Measurements from ENCODE around the gene HMGB4.

The HMGB4 gene

DNA sequence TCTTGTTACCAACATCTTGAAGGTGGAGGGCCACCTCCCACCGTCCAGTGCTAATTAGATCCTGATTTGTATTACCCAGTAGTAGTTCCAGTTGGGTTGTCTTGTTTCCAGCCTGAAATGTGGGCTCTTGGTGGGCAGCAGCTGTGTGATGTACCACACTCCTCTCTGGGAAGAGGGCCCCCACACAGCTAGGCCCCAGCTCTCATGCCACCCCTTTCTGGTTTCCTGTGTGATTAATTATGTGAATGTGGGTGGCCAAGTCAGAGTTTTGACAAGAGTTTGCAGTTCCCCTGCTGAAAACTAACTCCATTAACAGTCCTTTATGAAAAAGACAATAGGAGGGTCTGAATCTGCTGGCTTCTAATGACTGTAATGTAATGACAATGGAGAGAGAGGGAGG lies 3.8 kb downstream of the HMGB4 start:
- Histone ChIP-seq H3K4me1 (ENCODE audit: control insufficient read depth, insufficient read depth, low read length) (no peaks in the 10 kb centered on the region), H3K36me3 (ENCODE audit: control insufficient read depth in 2 of 2, insufficient read depth in 1 of 2, low read length in 2 of 2) (no peaks in the 10 kb centered on the region), H3K27ac (ENCODE audit: extremely low read depth, low read depth, low read length) (no peak overlapping the region), H3K4me3 (ENCODE audit: low read depth, low read length) (no peak overlapping the region), H3K9me3 (ENCODE audit: control insufficient read depth, insufficient read depth, low read depth, low read length) (no peaks in the 10 kb centered on the region)
- CTCF ChIA-PET = no interaction called here
- TF ChIP-seq ZNF707 (tag by site-specific recombination; IDR thresholded peaks at IDR 0.05) (no peak), ZNF624 (tag by site-specific recombination; IDR thresholded peaks at IDR 0.05) (no peak), KLF16 (tag by site-specific recombination; IDR thresholded peaks at IDR 0.05) (no peak), EGR2 (tag by site-specific recombination; IDR thresholded peaks at IDR 0.05; ENCODE audit: low read depth) (no peak), KLF9 (tag by site-specific recombination; IDR thresholded peaks at IDR 0.05; ENCODE audit: low read depth) (no peak), SP7 (tag by site-specific recombination; IDR thresholded peaks at IDR 0.05) (no peak), ZNF292 (tag by site-specific recombination; IDR thresholded peaks at IDR 0.05; ENCODE audit: borderline replicate concordance, low read depth) (no peak), TCF7L2 (IDR thresholded peaks at IDR 0.05; ENCODE audit: borderline replicate concordance, low read depth, low read length) (no peak), ZNF274 (IDR thresholded peaks at IDR 0.05; ENCODE audit: low read length) (no peak), ZNF274 (tag by site-specific recombination; IDR thresholded peaks at IDR 0.05; ENCODE audit: borderline replicate concordance) (no peak), ZNF610 (tag by site-specific recombination; IDR thresholded peaks at IDR 0.05; ENCODE audit: borderline replicate concordance) (no peak), ZNF248 (tag by site-specific recombination; IDR thresholded peaks at IDR 0.05) (no peak), ZNF211 (tag by site-specific recombination; IDR thresholded peaks at IDR 0.05; ENCODE audit: low read depth) (no peak)
- TF ChIP-seq, protein P1, sequence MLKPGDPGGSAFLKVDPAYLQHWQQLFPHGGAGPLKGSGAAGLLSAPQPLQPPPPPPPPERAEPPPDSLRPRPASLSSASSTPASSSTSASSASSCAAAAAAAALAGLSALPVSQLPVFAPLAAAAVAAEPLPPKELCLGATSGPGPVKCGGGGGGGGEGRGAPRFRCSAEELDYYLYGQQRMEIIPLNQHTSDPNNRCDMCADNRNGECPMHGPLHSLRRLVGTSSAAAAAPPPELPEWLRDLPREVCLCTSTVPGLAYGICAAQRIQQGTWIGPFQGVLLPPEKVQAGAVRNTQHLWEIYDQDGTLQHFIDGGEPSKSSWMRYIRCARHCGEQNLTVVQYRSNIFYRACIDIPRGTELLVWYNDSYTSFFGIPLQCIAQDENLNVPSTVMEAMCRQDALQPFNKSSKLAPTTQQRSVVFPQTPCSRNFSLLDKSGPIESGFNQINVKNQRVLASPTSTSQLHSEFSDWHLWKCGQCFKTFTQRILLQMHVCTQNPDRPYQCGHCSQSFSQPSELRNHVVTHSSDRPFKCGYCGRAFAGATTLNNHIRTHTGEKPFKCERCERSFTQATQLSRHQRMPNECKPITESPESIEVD (tag by site-specific recombination; IDR thresholded peaks at IDR 0.05) = no peak
- POLR2A ChIA-PET = no interaction called here

DNA sequence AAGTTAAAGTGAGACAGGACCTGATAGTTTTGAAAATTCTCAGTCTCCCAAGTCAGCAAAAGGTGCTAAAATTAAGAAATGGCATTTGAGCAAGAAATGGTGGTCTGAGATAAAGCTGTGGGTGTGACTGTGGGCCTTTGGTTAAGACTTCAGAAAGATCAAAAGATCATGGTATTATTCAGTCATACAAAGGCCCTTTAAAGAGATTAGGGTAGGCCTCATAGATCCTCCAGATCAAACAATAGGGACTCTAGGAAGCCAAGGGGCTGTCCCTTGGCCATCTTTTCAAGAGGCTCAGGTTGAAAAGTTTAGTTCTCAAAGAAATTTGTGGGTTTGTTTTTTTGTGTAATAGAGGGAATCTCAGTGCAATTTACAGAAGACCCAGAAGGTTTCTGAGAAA lies 8.4 kb downstream of the HMGB4 start:
- no peak overlapping the region for H3K4me3 ChIP-seq (ENCODE audit: low read depth, low read length)
- CTCF ChIA-PET = interaction anchor here (0.6 kb wide), 1 partner anchor 238 kb away, joined by 4 read pairs; no protein-coding TSS in a partner anchor
- no peak overlapping the region for H3K27ac ChIP-seq (ENCODE audit: extremely low read depth, low read depth, low read length)
- no peaks in the 10 kb centered on the region for H3K4me1 ChIP-seq (ENCODE audit: control insufficient read depth, insufficient read depth, low read length)
- POLR2A ChIA-PET = no interaction called here
- H3K36me3 ChIP-seq (ENCODE audit: control insufficient read depth in 2 of 2, insufficient read depth in 1 of 2, low read length in 2 of 2) = no peaks in the 10 kb centered on the region
- H3K9me3 ChIP-seq (ENCODE audit: control insufficient read depth, insufficient read depth, low read depth, low read length) = no peaks in the 10 kb centered on the region
- TF ChIP-seq ZNF558 (tag by site-specific recombination; IDR thresholded peaks at IDR 0.05) (no peak), ZFHX2 (tag by site-specific recombination; conservative IDR thresholded peaks at IDR 0.05) (no peak), ZIC2 (tag by site-specific recombination; IDR thresholded peaks at IDR 0.05) (no peak), ZNF600 (tag by site-specific recombination; IDR thresholded peaks at IDR 0.05) (no peak), ZNF654 (tag by site-specific recombination; IDR thresholded peaks at IDR 0.05; ENCODE audit: low read depth) (no peak), TRIM28 (IDR thresholded peaks at IDR 0.05; ENCODE audit: borderline replicate concordance, low read length) (no peak), ZNF777 (tag by site-specific recombination; IDR thresholded peaks at IDR 0.05; ENCODE audit: borderline replicate concordance) (no peak), SP3 (tag by site-specific recombination; IDR thresholded peaks at IDR 0.05) (no peak), ZNF571 (tag by site-specific recombination; IDR thresholded peaks at IDR 0.05) (no peak), ZBTB8A (tag by site-specific recombination; IDR thresholded peaks at IDR 0.05) (no peak), SALL2 (tag by site-specific recombination; IDR thresholded peaks at IDR 0.05; ENCODE audit: borderline replicate concordance) (no peak), ZNF138 (tag by site-specific recombination; IDR thresholded peaks at IDR 0.05; ENCODE audit: borderline replicate concordance) (no peak), KLF16 (tag by site-specific recombination; IDR thresholded peaks at IDR 0.05) (no peak)
- TF ChIP-seq, protein P2, sequence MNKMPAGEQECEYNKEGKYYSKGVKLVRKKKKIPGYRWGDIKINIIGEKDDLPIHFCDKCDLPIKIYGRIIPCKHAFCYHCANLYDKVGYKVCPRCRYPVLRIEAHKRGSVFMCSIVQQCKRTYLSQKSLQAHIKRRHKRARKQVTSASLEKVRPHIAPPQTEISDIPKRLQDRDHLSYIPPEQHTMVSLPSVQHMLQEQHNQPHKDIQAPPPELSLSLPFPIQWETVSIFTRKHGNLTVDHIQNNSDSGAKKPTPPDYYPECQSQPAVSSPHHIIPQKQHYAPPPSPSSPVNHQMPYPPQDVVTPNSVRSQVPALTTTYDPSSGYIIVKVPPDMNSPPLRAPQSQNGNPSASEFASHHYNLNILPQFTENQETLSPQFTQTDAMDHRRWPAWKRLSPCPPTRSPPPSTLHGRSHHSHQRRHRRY (tag by site-specific recombination; IDR thresholded peaks at IDR 0.05) = no peak
- TF ChIP-seq, protein P3, sequence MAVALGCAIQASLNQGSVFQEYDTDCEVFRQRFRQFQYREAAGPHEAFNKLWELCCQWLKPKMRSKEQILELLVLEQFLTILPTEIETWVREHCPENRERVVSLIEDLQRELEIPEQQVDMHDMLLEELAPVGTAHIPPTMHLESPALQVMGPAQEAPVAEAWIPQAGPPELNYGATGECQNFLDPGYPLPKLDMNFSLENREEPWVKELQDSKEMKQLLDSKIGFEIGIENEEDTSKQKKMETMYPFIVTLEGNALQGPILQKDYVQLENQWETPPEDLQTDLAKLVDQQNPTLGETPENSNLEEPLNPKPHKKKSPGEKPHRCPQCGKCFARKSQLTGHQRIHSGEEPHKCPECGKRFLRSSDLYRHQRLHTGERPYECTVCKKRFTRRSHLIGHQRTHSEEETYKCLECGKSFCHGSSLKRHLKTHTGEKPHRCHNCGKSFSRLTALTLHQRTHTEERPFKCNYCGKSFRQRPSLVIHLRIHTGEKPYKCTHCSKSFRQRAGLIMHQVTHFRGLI (tag by site-specific recombination; IDR thresholded peaks at IDR 0.05) = no peak
- TF ChIP-seq, protein P4, sequence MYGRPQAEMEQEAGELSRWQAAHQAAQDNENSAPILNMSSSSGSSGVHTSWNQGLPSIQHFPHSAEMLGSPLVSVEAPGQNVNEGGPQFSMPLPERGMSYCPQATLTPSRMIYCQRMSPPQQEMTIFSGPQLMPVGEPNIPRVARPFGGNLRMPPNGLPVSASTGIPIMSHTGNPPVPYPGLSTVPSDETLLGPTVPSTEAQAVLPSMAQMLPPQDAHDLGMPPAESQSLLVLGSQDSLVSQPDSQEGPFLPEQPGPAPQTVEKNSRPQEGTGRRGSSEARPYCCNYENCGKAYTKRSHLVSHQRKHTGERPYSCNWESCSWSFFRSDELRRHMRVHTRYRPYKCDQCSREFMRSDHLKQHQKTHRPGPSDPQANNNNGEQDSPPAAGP (tag by site-specific recombination; IDR thresholded peaks at IDR 0.05) = no peak
- TF ChIP-seq, protein P5, sequence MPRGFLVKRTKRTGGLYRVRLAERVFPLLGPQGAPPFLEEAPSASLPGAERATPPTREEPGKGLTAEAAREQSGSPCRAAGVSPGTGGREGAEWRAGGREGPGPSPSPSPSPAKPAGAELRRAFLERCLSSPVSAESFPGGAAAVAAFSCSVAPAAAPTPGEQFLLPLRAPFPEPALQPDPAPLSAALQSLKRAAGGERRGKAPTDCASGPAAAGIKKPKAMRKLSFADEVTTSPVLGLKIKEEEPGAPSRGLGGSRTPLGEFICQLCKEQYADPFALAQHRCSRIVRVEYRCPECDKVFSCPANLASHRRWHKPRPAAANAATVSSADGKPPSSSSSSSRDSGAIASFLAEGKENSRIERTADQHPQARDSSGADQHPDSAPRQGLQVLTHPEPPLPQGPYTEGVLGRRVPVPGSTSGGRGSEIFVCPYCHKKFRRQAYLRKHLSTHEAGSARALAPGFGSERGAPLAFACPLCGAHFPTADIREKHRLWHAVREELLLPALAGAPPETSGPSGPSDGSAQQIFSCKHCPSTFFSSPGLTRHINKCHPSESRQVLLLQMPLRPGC (tag by site-specific recombination; IDR thresholded peaks at IDR 0.05) = no peak

Data from HEK293 (cell line).